Activated naive CD8-positive, alpha-beta T cell treated with anti-CD3 and anti-CD28 coated beads, Interleukin-2, amount 50 U/mL, for 24 hours (primary cell): ENCODE data around the gene CCM2L.

Experiments used
- ATAC-seq: fragments of 150-1000 bp; cut with Tn5 transposase; one replicate; pipeline ENCODE4 v1.10.0; 2021
- DNase-seq: peaks from one replicate; pipeline ENCODE4 v3.0.0; 2021
- H3K27ac Mint-ChIP-seq: one replicate; pipeline ENCODE4 v1.8.0; 2021; ENCODE audit warnings: mild to moderate bottlenecking, mixed read lengths
- H3K27me3 Mint-ChIP-seq: one replicate; pipeline ENCODE4 v1.8.0; 2021; ENCODE audit warnings: mixed read lengths
- H3K36me3 Mint-ChIP-seq: one replicate; pipeline ENCODE4 v1.8.0; 2021; ENCODE audit warnings: low read depth, mixed read lengths
- H3K4me1 Mint-ChIP-seq: one replicate; pipeline ENCODE4 v1.8.0; 2021; ENCODE audit warnings: mixed read lengths
- H3K4me3 Mint-ChIP-seq: one replicate; pipeline ENCODE4 v1.8.0; 2021; ENCODE audit warnings: mild to moderate bottlenecking, moderate library complexity, mixed read lengths
- H3K9me3 Mint-ChIP-seq: one replicate; pipeline ENCODE4 v1.8.0; 2021; ENCODE audit warnings: mixed read lengths

Gene CCM2L

DNA sequence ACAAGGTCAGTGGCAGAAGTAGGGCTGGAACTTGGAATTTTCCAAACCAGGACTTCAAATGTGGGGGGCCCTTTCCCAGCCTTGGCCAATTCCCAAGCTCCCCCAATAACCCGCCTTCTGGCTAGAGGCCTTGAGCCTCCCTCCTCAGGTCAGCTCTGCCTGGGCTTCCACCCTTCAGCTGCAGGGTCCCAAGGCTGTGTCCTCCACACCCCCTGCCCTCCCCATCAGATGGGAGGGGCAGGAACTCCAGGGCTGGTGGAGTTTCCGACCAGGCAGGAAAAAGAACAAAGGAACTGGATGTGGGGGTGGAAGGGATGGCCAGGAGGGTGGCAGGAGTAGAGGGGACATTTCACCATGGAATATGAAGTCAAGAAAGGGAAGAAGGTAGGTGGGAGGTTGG is at the start of gene CCM2L:
TSS of gene CCM2L (plus strand) at position 338 of the 400 bp plus-strand sequence. CDS start at position 355, 17 bp downstream.
- ATAC-seq = no peak
- H3K27me3 Mint-ChIP-seq = peaks cover 14% of the 10 kb centered on the region
- H3K9me3 Mint-ChIP-seq = no peaks in the 10 kb centered on the region

GRCh38 chr20:31962761-31963160 is 47.5 kb upstream of the CCM2L start:
- Mint-ChIP-seq H3K4me1 (peaks cover 2% of the 10 kb centered on the region), H3K27me3 (peaks cover 36% of the 10 kb centered on the region), H3K4me3 (no peak overlapping the region), H3K36me3 (no peaks in the 10 kb centered on the region), H3K27ac (no peak overlapping the region), H3K9me3 (no peaks in the 10 kb centered on the region)
- DNase-seq (no peak), ATAC-seq (no peak)

More for the DNA sequence above, at the start of gene CCM2L:
- H3K36me3 Mint-ChIP-seq = no peaks in the 10 kb centered on the region
- no peak within 1 kb of the TSS for H3K27ac Mint-ChIP-seq
- H3K4me1 Mint-ChIP-seq = no peaks in the 10 kb centered on the region
- DNase-seq = no peak
- no peak within 1 kb of the TSS for H3K4me3 Mint-ChIP-seq

DNA sequence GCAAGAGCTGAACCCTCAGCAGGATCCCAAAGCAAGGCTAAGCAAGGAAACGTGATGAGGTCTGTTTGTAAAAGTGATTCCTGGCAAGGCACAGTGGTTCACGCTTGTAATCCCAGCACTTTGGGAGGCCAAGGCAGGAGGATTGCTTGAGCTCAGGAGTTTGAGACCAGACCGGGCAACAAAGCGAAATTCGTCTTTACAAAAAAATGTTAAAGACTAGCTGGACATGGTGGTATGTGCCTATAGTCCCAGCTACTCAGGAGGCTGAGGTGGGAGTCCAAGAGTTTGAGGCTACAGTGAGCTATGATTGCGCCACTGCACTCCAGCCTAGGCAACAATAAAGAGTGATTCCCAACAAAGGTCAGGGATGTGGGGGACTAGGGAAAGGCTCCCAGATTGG is 46.3 kb upstream of the CCM2L start:
- DNase-seq (no peak), ATAC-seq (no peak)
- peaks cover 36% of the 10 kb centered on the region for H3K27me3 Mint-ChIP-seq
- H3K4me3 Mint-ChIP-seq = no peak overlapping the region
- no peaks in the 10 kb centered on the region for H3K36me3 Mint-ChIP-seq
- peaks cover 5% of the 10 kb centered on the region for H3K4me1 Mint-ChIP-seq
- H3K27ac Mint-ChIP-seq = no peak overlapping the region
- no peaks in the 10 kb centered on the region for H3K9me3 Mint-ChIP-seq

DNA sequence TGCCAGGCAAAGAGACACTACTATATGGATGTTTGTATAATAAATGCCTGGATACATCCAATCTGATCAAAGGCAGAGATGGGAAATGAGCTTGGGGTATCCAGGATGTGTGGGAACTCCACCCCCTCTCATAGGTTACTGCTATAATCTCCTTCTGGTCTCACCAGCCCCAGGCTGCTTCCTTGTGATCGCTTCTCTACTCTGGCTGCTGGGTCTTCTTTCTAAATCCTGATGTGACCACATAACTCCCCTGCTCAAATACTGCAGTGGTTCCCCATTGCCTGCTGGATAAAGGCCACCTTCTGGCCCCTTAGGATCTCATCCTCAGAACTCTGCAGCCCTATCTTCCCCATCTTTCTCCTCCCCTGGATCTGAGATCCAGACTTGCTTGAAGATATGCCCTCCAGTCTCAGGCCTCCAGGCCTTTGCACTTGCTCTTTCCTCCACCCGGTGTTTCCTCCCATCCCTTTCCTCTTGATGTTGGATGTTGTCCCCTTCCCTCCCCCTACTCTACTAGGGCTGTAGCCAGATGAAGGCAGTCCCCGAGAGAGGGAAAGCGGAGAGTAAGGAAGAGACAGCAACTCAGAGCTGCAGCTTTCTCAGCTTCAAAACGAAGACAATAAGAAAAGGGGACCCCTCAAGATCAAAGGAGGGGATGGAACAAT is 43.1 kb upstream of the CCM2L start:
- DNase-seq = no peak
- Mint-ChIP-seq H3K4me3 (peak overlapping the region; percentile 25), H3K9me3 (no peaks in the 10 kb centered on the region), H3K27ac (no peak overlapping the region), H3K36me3 (no peaks in the 10 kb centered on the region), H3K4me1 (peaks cover 5% of the 10 kb centered on the region), H3K27me3 (peaks cover 45% of the 10 kb centered on the region)
- no peak for ATAC-seq

DNA sequence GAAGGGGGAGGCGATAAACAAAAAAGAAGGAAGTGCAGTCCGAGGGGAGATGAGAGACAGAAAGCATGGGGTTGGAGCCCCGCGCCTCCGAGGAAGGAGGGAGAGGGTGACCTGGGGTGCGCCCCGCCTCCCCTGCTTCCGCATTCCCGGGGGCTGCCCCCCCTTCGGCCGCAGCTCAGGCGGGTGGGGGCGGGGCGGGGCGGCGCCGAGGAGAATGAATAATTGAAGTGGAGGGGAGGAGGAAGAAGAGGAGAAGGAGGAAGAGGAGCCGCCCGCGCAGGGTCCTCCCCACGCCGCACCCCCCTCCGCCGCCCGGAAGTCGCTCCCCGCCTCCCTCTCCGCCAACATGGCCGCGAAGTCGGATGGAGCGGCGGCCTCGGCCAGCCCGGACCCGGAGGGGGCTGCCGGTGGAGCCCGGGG is 42.4 kb upstream of the CCM2L start, which contains the start of gene XKR7:
TSS of gene XKR7 (plus strand) at position 322 of the 420 bp plus-strand sequence. CDS start at position 347, 25 bp downstream.
- H3K4me3 Mint-ChIP-seq = peak within 1 kb of the TSS; percentile 83
- peaks cover 5% of the 10 kb centered on the region for H3K4me1 Mint-ChIP-seq
- H3K27ac Mint-ChIP-seq = no peak within 1 kb of the TSS
- DNase-seq = peak; percentile 14
- no peaks in the 10 kb centered on the region for H3K9me3 Mint-ChIP-seq
- H3K27me3 Mint-ChIP-seq = peaks cover 46% of the 10 kb centered on the region
- H3K36me3 Mint-ChIP-seq = no peaks in the 10 kb centered on the region
- ATAC-seq = no peak

GRCh38 chr20:31968291-31969126 is 41.7 kb upstream of the CCM2L start:
- H3K27me3 Mint-ChIP-seq = peaks cover 48% of the 10 kb centered on the region
- no peak overlapping the region for H3K27ac Mint-ChIP-seq
- peak overlapping the region; percentile 83 for H3K4me3 Mint-ChIP-seq
- DNase-seq (peak; percentile 86), ATAC-seq (peak; percentile 80)
- peaks cover 5% of the 10 kb centered on the region for H3K4me1 Mint-ChIP-seq
- H3K9me3 Mint-ChIP-seq = no peaks in the 10 kb centered on the region
- H3K36me3 Mint-ChIP-seq = no peaks in the 10 kb centered on the region

DNA sequence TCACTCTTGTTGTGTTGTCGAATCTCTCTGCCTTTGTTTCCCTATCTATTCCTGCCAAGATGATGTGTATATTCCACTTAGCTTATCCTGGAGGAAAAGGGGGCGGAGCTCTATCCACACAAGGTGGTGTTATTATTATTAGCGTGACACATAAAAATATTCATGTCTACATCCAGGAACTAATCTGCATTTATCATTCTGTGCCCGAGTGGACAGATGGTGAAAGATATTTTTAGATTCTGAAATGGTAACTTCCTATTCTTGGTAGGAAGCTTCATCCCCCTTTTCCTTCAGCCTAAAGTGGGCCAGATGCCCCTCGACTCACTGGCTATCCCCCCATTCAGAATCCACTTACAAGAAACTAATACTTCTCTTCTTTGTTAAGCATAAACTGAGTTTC is 40.2 kb upstream of the CCM2L start:
- H3K36me3 Mint-ChIP-seq = no peaks in the 10 kb centered on the region
- no peaks in the 10 kb centered on the region for H3K9me3 Mint-ChIP-seq
- no peak for ATAC-seq
- H3K27ac Mint-ChIP-seq = no peak overlapping the region
- DNase-seq = no peak
- peaks cover 51% of the 10 kb centered on the region for H3K27me3 Mint-ChIP-seq
- peaks cover 5% of the 10 kb centered on the region for H3K4me1 Mint-ChIP-seq
- no peak overlapping the region for H3K4me3 Mint-ChIP-seq

DNA sequence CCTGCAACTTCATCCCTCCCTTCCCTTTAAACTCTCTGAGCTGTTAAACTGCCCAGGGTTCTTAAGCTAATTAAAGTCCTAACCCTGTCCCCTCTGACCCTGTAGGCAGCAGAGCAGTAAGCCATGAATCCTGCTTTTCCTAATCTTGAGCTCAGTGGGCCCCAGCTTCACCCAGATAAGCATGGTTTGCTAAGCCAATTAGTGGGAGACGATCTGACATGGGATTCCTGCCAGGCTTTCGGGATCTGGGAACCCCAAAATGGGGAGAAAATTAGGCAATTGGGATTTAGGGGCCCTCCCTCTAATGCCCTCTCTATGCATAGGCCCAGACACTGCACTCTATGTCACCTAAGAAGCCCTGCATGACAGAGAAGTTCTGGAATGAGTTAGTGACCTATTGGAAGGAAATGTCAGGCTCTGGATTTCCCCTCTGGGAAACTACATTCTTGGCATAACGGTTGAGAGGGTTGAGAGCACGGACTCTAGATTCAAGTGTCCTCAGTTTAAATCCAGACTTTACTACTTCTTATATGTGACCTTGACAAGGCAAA is 37.7 kb upstream of the CCM2L start:
- ATAC-seq = no peak
- Mint-ChIP-seq H3K27me3 (peaks cover 37% of the 10 kb centered on the region), H3K4me1 (peaks cover 2% of the 10 kb centered on the region), H3K4me3 (no peak overlapping the region), H3K27ac (no peak overlapping the region), H3K36me3 (no peaks in the 10 kb centered on the region), H3K9me3 (no peaks in the 10 kb centered on the region)
- DNase-seq = no peak

- Mint-ChIP-seq H3K4me3 (no peak overlapping the region), H3K27me3 (peaks cover 31% of the 10 kb centered on the region), H3K27ac (no peak overlapping the region), H3K36me3 (no peaks in the 10 kb centered on the region), H3K4me1 (no peaks in the 10 kb centered on the region), H3K9me3 (no peaks in the 10 kb centered on the region)
- no peak for DNase-seq
- no peak for ATAC-seq
Observed at GRCh38 chr20:31974296-31974695, 35.9 kb upstream of the CCM2L start.

DNA sequence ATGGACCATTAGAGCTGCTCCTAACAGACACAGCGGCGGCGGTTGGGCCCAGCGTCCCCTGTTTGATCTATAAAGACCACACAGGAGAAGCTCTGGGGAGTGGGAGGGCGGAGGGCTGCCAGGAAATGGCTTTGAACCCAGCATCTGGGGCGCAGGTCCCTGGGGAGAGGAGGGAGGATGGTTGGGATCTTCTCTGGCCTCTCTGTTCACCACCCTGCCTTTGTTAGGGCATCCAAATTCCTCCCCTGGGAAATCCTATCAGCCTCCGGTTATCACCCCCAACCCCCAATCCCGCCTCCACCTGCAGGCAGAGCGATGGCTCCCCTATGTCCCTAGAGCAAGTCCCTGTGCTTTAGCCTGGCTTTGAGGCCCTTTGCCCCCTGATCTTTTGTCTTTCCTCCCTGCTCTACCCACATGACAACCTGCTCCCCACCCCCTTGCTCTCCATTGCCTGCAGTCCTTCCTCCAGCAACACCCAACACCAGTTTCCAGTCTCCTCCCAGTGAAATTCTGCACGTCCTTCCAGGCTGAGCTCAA is 35.2 kb upstream of the CCM2L start:
- H3K4me3 Mint-ChIP-seq = no peak overlapping the region

DNA sequence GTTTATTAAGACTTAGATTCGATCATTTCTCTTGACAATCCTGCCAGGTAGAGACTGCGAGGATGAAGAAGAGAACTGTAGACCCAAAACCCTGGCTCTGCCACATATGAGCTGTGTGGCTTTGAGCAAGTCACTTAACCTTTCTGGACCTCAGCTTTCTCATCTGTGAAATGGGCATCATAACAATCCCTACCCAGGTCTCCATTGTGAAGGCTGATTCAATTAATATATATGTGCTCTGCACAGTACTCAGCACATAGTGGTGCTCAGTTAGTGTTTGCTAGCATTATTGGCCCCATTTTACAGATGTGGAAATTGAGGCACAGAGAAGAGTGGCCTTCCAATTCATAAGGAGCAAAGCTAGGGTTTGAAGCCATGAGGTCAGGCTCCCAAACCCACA is 34.4 kb upstream of the CCM2L start:
- Mint-ChIP-seq H3K4me1 (no peaks in the 10 kb centered on the region), H3K36me3 (no peaks in the 10 kb centered on the region), H3K27ac (no peak overlapping the region), H3K4me3 (no peak overlapping the region), H3K27me3 (peaks cover 21% of the 10 kb centered on the region), H3K9me3 (no peaks in the 10 kb centered on the region)
- DNase-seq (no peak), ATAC-seq (no peak)

More for the DNA sequence above, 35.2 kb upstream of the CCM2L start:
- H3K36me3 Mint-ChIP-seq = no peaks in the 10 kb centered on the region
- no peak for ATAC-seq
- H3K27me3 Mint-ChIP-seq = peaks cover 26% of the 10 kb centered on the region
- H3K27ac Mint-ChIP-seq = no peak overlapping the region
- H3K9me3 Mint-ChIP-seq = no peaks in the 10 kb centered on the region
- H3K4me1 Mint-ChIP-seq = no peaks in the 10 kb centered on the region
- no peak for DNase-seq

DNA sequence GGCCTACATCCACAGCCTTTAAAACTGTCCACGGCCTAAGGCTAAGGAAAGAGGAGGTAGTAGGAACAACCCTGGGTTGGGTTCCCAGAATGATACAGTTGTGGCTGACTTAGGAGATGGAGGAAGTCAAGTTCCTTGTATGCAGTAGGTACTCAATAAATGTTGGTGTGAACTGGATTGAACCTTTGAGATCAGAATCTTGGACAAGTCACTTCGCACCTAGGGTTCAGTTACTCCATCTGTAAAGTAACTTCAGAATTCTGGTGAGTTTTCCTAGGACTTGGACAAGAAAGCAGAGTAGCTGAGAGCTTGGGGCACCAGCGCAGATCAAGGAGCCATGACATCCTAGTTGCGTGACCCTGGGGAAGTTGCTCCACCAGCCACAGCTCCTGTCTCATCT is 33.2 kb upstream of the CCM2L start:
- Mint-ChIP-seq H3K4me1 (no peaks in the 10 kb centered on the region), H3K27ac (no peak overlapping the region), H3K36me3 (no peaks in the 10 kb centered on the region), H3K9me3 (no peaks in the 10 kb centered on the region), H3K4me3 (no peak overlapping the region), H3K27me3 (peaks cover 22% of the 10 kb centered on the region)
- ATAC-seq (no peak), DNase-seq (no peak)

DNA sequence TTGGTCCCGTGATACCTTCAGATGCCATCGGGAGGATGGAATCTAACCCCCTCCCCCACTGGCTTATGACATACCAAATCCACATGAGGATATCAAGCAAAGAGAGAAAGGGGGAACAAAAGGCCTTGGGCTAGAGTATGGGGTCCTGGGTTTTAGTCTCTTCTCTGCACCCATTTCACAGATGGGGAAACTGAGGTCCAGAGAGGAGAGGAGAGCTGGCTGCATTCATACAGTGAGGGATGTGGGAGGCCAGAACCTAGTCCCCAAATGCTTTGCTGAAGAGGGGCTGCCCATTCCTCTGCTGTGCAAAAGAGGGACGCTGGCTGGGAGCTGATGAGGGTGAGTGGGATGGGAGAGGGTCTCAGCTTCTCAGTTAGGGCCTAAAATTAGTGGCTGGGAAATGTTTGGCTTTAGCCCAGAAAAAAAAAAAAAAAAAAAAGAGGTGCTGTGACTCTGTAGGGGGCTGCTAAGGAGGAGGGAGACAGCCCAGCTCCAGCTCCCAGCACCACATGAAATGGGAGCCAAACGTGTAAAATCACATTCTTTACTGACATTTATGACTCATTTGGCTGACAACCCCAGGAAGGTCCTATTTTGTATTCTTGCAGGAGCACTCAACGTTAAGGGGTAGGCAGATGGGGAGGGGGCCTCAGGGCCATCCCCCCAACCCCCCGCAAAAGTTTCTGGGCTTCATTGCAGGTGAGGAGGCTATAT is 30.4 kb upstream of the CCM2L start:
- H3K4me3 Mint-ChIP-seq = no peak overlapping the region
- no peaks in the 10 kb centered on the region for H3K36me3 Mint-ChIP-seq
- no peak overlapping the region for H3K27ac Mint-ChIP-seq
- DNase-seq (no peak), ATAC-seq (no peak)
- no peaks in the 10 kb centered on the region for H3K9me3 Mint-ChIP-seq
- peaks cover 19% of the 10 kb centered on the region for H3K27me3 Mint-ChIP-seq
- H3K4me1 Mint-ChIP-seq = no peaks in the 10 kb centered on the region

- Mint-ChIP-seq H3K4me1 (no peaks in the 10 kb centered on the region), H3K36me3 (no peaks in the 10 kb centered on the region)
- no peak for ATAC-seq
Observed at GRCh38 chr20:31981784-31982183, 28.5 kb upstream of the CCM2L start.

More at GRCh38 chr20:31981784-31982183, 28.5 kb upstream of the CCM2L start:
- peaks cover 14% of the 10 kb centered on the region for H3K27me3 Mint-ChIP-seq
- no peak overlapping the region for H3K4me3 Mint-ChIP-seq
- H3K9me3 Mint-ChIP-seq = no peaks in the 10 kb centered on the region
- H3K27ac Mint-ChIP-seq = no peak overlapping the region
- DNase-seq = no peak
